K562 (cell line): ENCODE data around the gene ERBB4.

Experiments
- CTCF ChIP-seq, 3 experiments: IDR thresholded peaks in 2 of 3; conservative IDR thresholded peaks in 1 of 3; 2 replicates each; pipeline ENCODE4 v1.5.1; 2011 to 2012; ENCODE audit warnings: low read length in 3 of 3, mild to moderate bottlenecking in 3 of 3, control low read depth in 2 of 3, improper control_type of control experiment in 1 of 3, inconsistent platforms in 1 of 3, low read depth in 1 of 3, mixed read lengths in 1 of 3, moderate library complexity in 1 of 3; ENCODE audit not compliant: insufficient read depth in 2 of 3
- MAFK ChIP-seq: IDR thresholded peaks from 2 replicates; pipeline ENCODE4 v1.6.1; 2011; ENCODE audit warnings: low read length, improper control_type of control experiment
- MAZ ChIP-seq, 2 experiments: fragments of 450-650 bp in 1 of 2; sonication (generic) in 1 of 2; formaldehyde crosslinking; IDR thresholded peaks in 1 of 2; conservative IDR thresholded peaks in 1 of 2; 2 replicates each; pipeline versions ENCODE4 v1.4.0 to v1.5.0; 2020; ENCODE audit warnings: mild to moderate bottlenecking in 1 of 2, missing genetic modification reagents in 1 of 2
- NFE2L1 ChIP-seq: fragments of 450-650 bp; IDR thresholded peaks from 2 replicates; pipeline ENCODE4 v1.6.1; 2016; ENCODE audit warnings: missing genetic modification characterization, low read depth, mild to moderate bottlenecking, missing compliant biosample characterization, moderate library complexity, borderline replicate concordance
- PHB ChIP-seq: fragments of 250-450 bp; sonication (Bioruptor Pico); IDR thresholded peaks from 2 replicates; pipeline ENCODE4 v1.5.0; 2021
- STAT6 ChIP-seq: sonication (generic); formaldehyde crosslinking; IDR thresholded peaks from 2 replicates; pipeline ENCODE4 v1.8.1; 2023; ENCODE audit warnings: mild to moderate bottlenecking, missing genetic modification reagents
- TAF1 ChIP-seq: IDR thresholded peaks from 2 replicates; pipeline ENCODE4 v1.6.1; 2011; ENCODE audit warnings: mild to moderate bottlenecking, low read length, moderate library complexity; ENCODE audit not compliant: insufficient read depth, control insufficient read depth, severe bottlenecking; ENCODE audit errors: extremely low read depth

GRCh38 chr2:212228743-212229171, 309.8 kb downstream of the ERBB4 start:
- TF ChIP-seq TAF1 (no peak), MAZ (CRISPR knock-in tag; conservative IDR thresholded peaks at IDR 0.05 in 1 of 2, IDR thresholded peaks at IDR 0.05 in 1 of 2) (no peak), STAT6 (CRISPR knock-in tag) (no peak), MAFK (no peak), PHB (no peak), CTCF (IDR thresholded peaks at IDR 0.05 in 2 of 3, conservative IDR thresholded peaks at IDR 0.05 in 1 of 3; ENCODE audit: insufficient read depth in 2 of 3, low read depth in 1 of 3, low read length in 3 of 3) (no peak), NFE2L1 (tag) (no peak)
